Measurements from ENCODE around the gene CALU.

CALU gene

GRCh38 chr7:128811631-128812430 lies 72.7 kb downstream of the CALU start:
- no peak for DNase-seq (ENCODE audit: low read depth)

- peak; percentile 54 for DNase-seq (ENCODE audit: low read depth)
Observed at GRCh38 chr7:128812514-128813168, 73.5 kb downstream of the CALU start.

GRCh38 chr7:128814499-128814898 lies 75.3 kb downstream of the CALU start:
- no peak for DNase-seq (ENCODE audit: low read depth)

- DNase-seq (ENCODE audit: low read depth), result no peak
Observed at GRCh38 chr7:128815289-128815942, 76.3 kb downstream of the CALU start.

GRCh38 chr7:128818694-128819093 lies 79.5 kb downstream of the CALU start:
- DNase-seq (ENCODE audit: low read depth), result no peak
